Uterus (tissue), 4 donors: Measurements from ENCODE around the gene CFTR. TPM values are rescaled to one million over a fixed set of nuclear protein-coding genes. Genes with fewer than 3 reads are reported as not detected.

Experiments used
- DNase-seq, 2 donors: peaks; one replicate each; pipeline ENCODE4 v3.0.0-alpha.2; 2019 to 2020
- H3K27ac ChIP-seq, 2 donors: fragments of 200-600 bp; sonication (generic); 1 replicate in 1 of 2; 2 replicates in 1 of 2; pipeline ENCODE4 v1.5.1; 2016 to 2018
- H3K27me3 ChIP-seq, 2 donors: fragments of 200-600 bp; sonication (generic); one replicate each; pipeline ENCODE4 v1.5.1; 2018 to 2019; ENCODE audit warnings: control low read depth in 1 of 2
- H3K36me3 ChIP-seq, 2 donors: fragments of 200-600 bp; sonication (generic); one replicate each; pipeline ENCODE4 v1.5.1; 2019; ENCODE audit warnings: control low read depth in 1 of 2
- H3K4me1 ChIP-seq, 2 donors: fragments of 200-600 bp; sonication (generic); one replicate each; pipeline ENCODE4 v1.5.1; 2018 to 2019; ENCODE audit warnings: control low read depth in 1 of 2
- H3K4me3 ChIP-seq, 2 donors: fragments of 200-600 bp; sonication (generic); 1 replicate in 1 of 2; 2 replicates in 1 of 2; pipeline ENCODE4 v1.5.1; 2018 to 2019; ENCODE audit warnings: mild to moderate bottlenecking in 1 of 2
- H3K9me3 ChIP-seq, 2 donors: fragments of 200-600 bp; sonication (generic); one replicate each; pipeline ENCODE4 v1.5.1; 2019; ENCODE audit warnings: control low read depth in 1 of 2
- POLR2A ChIP-seq, 2 donors: fragments of 450-650 bp; IDR thresholded peaks; one replicate each; pipeline ENCODE4 v1.6.1; 2016; ENCODE audit warnings: antibody characterized with exemption in 2 of 2, mild to moderate bottlenecking in 1 of 2, moderate library complexity in 1 of 2
- intact Hi-C: fragments of 100-400 bp; cut with DNase I; formaldehyde crosslinking; loops from one replicate; pipeline ENCODE4 v1.15.1; 2023; ENCODE audit warnings: low total_unique reads
- total RNA-seq, 4 donors: library from RNA; depleted of rRNA in 3 of 4; stranded (reverse); fragments of >200 nt in 3 of 4; gene quantifications; one replicate each; pipeline versions ENCODE4 v1.1.0 to v1.2.4, GENCODE V29; 2014 to 2023
- TF ChIP-seq, protein P1 (sequence below), 4 experiments: fragments of 200-600 bp in 2 of 4; fragments of 450-650 bp in 2 of 4; sonication (generic) in 2 of 4; IDR thresholded peaks; one replicate each; pipeline ENCODE4 v1.5.1; 2016 to 2019; ENCODE audit warnings: antibody characterized with exemption in 4 of 4, mild to moderate bottlenecking in 2 of 4, moderate library complexity in 1 of 4
- donor health status: DM: yes; HTN: yes; CAD: no.

The CFTR gene
- total RNA-seq, 4 donors from 2014 or later = under 0.01 to 11.6 (median under 0.01) TPM; not detected in 1

DNA sequence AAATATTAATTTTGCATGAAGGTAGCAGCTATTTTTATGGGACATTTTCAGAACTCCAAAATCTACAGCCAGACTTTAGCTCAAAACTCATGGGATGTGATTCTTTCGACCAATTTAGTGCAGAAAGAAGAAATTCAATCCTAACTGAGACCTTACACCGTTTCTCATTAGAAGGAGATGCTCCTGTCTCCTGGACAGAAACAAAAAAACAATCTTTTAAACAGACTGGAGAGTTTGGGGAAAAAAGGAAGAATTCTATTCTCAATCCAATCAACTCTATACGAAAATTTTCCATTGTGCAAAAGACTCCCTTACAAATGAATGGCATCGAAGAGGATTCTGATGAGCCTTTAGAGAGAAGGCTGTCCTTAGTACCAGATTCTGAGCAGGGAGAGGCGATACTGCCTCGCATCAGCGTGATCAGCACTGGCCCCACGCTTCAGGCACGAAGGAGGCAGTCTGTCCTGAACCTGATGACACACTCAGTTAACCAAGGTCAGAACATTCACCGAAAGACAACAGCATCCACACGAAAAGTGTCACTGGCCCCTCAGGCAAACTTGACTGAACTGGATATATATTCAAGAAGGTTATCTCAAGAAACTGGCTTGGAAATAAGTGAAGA, 112.3 kb downstream of the CFTR start:
- no peaks in the 10 kb centered on the region for H3K9me3 ChIP-seq
- TF ChIP-seq POLR2A (IDR thresholded peaks at IDR 0.05) = no peak
- TF ChIP-seq, protein P1, sequence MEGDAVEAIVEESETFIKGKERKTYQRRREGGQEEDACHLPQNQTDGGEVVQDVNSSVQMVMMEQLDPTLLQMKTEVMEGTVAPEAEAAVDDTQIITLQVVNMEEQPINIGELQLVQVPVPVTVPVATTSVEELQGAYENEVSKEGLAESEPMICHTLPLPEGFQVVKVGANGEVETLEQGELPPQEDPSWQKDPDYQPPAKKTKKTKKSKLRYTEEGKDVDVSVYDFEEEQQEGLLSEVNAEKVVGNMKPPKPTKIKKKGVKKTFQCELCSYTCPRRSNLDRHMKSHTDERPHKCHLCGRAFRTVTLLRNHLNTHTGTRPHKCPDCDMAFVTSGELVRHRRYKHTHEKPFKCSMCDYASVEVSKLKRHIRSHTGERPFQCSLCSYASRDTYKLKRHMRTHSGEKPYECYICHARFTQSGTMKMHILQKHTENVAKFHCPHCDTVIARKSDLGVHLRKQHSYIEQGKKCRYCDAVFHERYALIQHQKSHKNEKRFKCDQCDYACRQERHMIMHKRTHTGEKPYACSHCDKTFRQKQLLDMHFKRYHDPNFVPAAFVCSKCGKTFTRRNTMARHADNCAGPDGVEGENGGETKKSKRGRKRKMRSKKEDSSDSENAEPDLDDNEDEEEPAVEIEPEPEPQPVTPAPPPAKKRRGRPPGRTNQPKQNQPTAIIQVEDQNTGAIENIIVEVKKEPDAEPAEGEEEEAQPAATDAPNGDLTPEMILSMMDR (IDR thresholded peaks at IDR 0.05) = no peak
- no peak for DNase-seq
- no peaks in the 10 kb centered on the region for H3K27me3 ChIP-seq
- no peak overlapping the region for H3K4me3 ChIP-seq
- intact Hi-C loops = no loop called here
- no peak overlapping the region for H3K27ac ChIP-seq
- H3K36me3 ChIP-seq = no peaks in the 10 kb centered on the region
- H3K4me1 ChIP-seq = no peaks in the 10 kb centered on the region

DNA sequence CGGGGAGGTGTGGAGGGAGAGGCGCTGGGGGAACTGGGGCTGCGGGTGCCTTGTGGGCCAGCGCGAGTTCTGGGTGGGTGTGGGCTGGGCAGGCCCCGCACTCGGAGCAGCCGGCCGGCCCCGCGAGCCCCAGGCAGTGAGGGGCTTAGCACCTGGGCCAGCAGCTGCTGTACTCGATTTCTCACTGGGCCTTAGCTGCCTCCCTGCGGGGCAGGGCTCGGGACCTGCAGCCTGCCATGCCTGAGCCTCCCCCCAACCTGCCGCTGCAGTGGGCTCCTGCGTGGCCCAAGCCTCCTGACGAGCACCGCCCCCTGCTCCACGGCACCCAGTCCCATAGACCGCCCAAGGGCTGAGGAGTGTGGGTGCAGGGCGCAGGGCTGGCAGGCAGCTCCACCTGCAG, 116.3 kb downstream of the CFTR start:
- no peak overlapping the region for H3K27ac ChIP-seq
- H3K36me3 ChIP-seq = no peaks in the 10 kb centered on the region
- no peak for TF ChIP-seq POLR2A (IDR thresholded peaks at IDR 0.05)
- TF ChIP-seq, protein P1 (IDR thresholded peaks at IDR 0.05) = no peak
- no peak for DNase-seq
- H3K27me3 ChIP-seq = no peaks in the 10 kb centered on the region
- no peaks in the 10 kb centered on the region for H3K4me1 ChIP-seq
- H3K9me3 ChIP-seq = no peaks in the 10 kb centered on the region
- intact Hi-C loops = no loop called here
- no peak overlapping the region for H3K4me3 ChIP-seq

DNA sequence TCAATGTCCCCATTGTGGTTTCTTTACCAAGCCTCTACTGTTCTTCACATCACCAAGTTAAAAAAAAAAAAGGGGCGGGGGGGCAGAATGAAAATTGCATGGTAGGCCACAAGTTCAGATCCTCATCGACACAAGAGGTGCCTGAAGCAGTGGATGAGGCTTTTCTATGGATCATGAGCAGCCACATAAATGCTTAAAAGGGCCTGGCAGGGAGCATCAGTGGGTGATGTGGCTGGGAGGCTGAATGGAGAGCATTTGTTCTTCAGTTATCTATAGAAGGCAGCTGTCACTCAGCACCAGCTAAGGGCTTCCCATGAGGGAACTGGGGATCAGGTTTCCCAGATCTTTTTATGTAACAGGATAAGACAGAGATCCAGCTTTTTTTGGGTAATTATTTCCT, 117.9 kb downstream of the CFTR start:
- H3K4me1 ChIP-seq = no peaks in the 10 kb centered on the region
- TF ChIP-seq, protein P1 (IDR thresholded peaks at IDR 0.05) = no peak
- no peak for TF ChIP-seq POLR2A (IDR thresholded peaks at IDR 0.05)

DNA sequence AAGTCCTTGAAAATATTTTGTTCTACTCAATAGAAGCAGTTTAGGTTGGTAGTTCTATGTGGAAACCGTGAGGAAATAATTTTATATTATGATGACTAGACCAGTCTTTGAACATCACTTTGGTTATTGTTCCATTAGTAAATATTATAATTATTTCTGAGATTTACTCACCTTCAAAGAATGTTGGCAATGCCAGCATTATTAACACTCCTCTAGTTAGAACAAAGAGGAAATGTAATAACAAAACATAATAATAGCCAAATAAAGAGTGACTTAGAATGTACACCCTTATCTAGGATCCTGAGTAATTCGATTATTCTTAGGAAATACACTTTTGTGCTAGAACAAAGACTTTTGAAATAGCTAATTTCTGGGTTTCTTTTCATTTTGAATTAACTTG, 121.1 kb downstream of the CFTR start:
- TF ChIP-seq, protein P1 (IDR thresholded peaks at IDR 0.05) = no peak
- TF ChIP-seq POLR2A (IDR thresholded peaks at IDR 0.05) = no peak
- Histone ChIP-seq H3K27ac (no peak overlapping the region), H3K4me1 (no peaks in the 10 kb centered on the region), H3K27me3 (no peaks in the 10 kb centered on the region), H3K9me3 (no peaks in the 10 kb centered on the region), H3K4me3 (no peak overlapping the region), H3K36me3 (no peaks in the 10 kb centered on the region)
- no peak for DNase-seq
- intact Hi-C loops = no loop called here

More for the DNA sequence above, 117.9 kb downstream of the CFTR start:
- Histone ChIP-seq H3K27me3 (no peaks in the 10 kb centered on the region), H3K27ac (no peak overlapping the region), H3K4me3 (no peak overlapping the region), H3K36me3 (no peaks in the 10 kb centered on the region), H3K9me3 (no peaks in the 10 kb centered on the region)
- no peak for DNase-seq
- intact Hi-C loops = no loop called here

DNA sequence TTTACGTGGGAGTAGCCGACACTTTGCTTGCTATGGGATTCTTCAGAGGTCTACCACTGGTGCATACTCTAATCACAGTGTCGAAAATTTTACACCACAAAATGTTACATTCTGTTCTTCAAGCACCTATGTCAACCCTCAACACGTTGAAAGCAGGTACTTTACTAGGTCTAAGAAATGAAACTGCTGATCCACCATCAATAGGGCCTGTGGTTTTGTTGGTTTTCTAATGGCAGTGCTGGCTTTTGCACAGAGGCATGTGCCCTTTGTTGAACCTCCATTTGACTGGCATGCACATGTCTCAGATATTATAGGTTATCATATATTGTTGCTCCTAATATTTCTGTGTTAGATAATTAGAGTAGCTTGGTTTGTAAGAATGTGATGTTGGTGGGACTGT, 123.8 kb downstream of the CFTR start:
- intact Hi-C loops = no loop called here
- Histone ChIP-seq H3K9me3 (no peaks in the 10 kb centered on the region), H3K4me1 (no peaks in the 10 kb centered on the region), H3K4me3 (no peak overlapping the region), H3K36me3 (no peaks in the 10 kb centered on the region), H3K27ac (no peak overlapping the region), H3K27me3 (no peaks in the 10 kb centered on the region)
- TF ChIP-seq, protein P1 (IDR thresholded peaks at IDR 0.05) = no peak
- no peak for TF ChIP-seq POLR2A (IDR thresholded peaks at IDR 0.05)
- no peak for DNase-seq
